Osteocyte (in vitro differentiated cells): ENCODE measurements around the gene ITPKB. TPM values are rescaled to one million over a fixed set of nuclear protein-coding genes. Genes with fewer than 3 reads are reported as not detected.

Experiments used
- DNase-seq: peaks from one replicate; pipeline ENCODE4 v3.0.0; 2021; ENCODE audit warnings: mixed read lengths; ENCODE audit not compliant: unreplicated experiment; ENCODE audit errors: extremely low spot score
- H3K27ac Mint-ChIP-seq: one replicate; pipeline ENCODE4 v1.8.0; 2021; ENCODE audit warnings: mild to moderate bottlenecking, mixed read lengths; ENCODE audit not compliant: unreplicated experiment
- H3K27me3 Mint-ChIP-seq: one replicate; pipeline ENCODE4 v1.8.0; 2021; ENCODE audit warnings: mixed read lengths; ENCODE audit not compliant: unreplicated experiment
- H3K36me3 Mint-ChIP-seq: one replicate; pipeline ENCODE4 v1.8.0; 2021; ENCODE audit warnings: mixed read lengths; ENCODE audit not compliant: unreplicated experiment
- H3K4me1 Mint-ChIP-seq: one replicate; pipeline ENCODE4 v1.8.0; 2021; ENCODE audit warnings: mixed read lengths; ENCODE audit not compliant: unreplicated experiment
- H3K4me3 Mint-ChIP-seq: one replicate; pipeline ENCODE4 v1.8.0; 2021; ENCODE audit warnings: mild to moderate bottlenecking, moderate library complexity, mixed read lengths; ENCODE audit not compliant: unreplicated experiment
- H3K9me3 Mint-ChIP-seq: one replicate; pipeline ENCODE4 v1.8.0; 2021; ENCODE audit warnings: mixed read lengths; ENCODE audit not compliant: unreplicated experiment
- CTCF ChIP-seq: fragments of 200-600 bp; sonication (generic); IDR thresholded peaks from 2 replicates; pipeline ENCODE4 v1.5.0; 2021; ENCODE audit warnings: antibody characterized with exemption, mild to moderate bottlenecking, moderate library complexity
- total RNA-seq: library from RNA; stranded (reverse); gene quantifications from 2 replicates; pipeline ENCODE4 v1.2.1, GENCODE V29; 2021

ITPKB gene
- total RNA-seq, 1 donor from 2014 or later, result 28.3 TPM

- Mint-ChIP-seq H3K27me3 (no peaks in the 10 kb centered on the region), H3K36me3 (peaks cover 6% of the 10 kb centered on the region), H3K4me1 (peaks cover 14% of the 10 kb centered on the region), H3K27ac (no peak overlapping the region), H3K4me3 (no peak overlapping the region), H3K9me3 (no peaks in the 10 kb centered on the region)
- TF ChIP-seq CTCF, result no peak
- DNase-seq, result no peak
These were observed 48.6 kb downstream of the ITPKB start for GRCh38 chr1:226690460-226690982.

- DNase-seq, result no peak
- Mint-ChIP-seq H3K27ac (peak overlapping the region; percentile 15), H3K27me3 (no peaks in the 10 kb centered on the region), H3K9me3 (no peaks in the 10 kb centered on the region), H3K36me3 (peaks cover 8% of the 10 kb centered on the region), H3K4me1 (peaks cover 16% of the 10 kb centered on the region), H3K4me3 (no peak overlapping the region)
- no peak for TF ChIP-seq CTCF
These were observed 50.3 kb downstream of the ITPKB start for GRCh38 chr1:226688808-226689207.

DNA sequence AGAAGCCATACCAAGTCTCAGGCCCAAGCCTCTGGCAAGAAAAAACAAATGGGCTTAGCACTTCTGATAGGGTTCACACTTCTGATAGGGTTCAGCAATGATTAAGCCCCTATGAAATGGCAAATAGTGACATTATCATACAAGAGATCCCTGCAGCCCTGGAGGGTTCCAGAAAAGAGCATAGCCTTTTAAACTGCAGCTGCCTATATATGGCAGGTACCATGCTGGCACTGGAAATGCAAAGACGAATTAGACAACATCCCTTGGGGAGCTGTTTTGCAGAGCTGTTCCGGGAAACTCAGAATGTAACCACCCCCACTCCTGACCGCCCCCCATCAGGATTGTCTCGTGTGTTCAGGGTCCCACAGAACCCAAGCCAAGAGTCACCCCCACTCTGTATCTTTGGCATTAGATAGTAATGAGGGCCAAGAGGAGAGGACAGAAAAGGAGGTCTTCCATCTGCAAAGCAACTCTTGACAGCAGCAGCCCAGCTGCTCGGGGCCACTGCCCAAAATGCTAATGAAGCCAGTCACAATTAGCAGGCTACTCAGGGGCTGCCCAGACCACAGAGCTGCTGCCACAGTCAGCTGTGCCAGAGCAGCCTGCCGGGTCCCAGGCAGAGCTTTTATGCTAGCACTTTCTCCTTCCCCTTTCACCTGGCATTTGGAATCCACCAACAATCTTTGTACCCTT lies 50.9 kb downstream of the ITPKB start:
- H3K27me3 Mint-ChIP-seq, result no peaks in the 10 kb centered on the region
- no peaks in the 10 kb centered on the region for H3K9me3 Mint-ChIP-seq
- no peak for TF ChIP-seq CTCF
- H3K36me3 Mint-ChIP-seq, result peaks cover 8% of the 10 kb centered on the region
- H3K4me1 Mint-ChIP-seq, result peaks cover 18% of the 10 kb centered on the region
- H3K27ac Mint-ChIP-seq, result no peak overlapping the region
- no peak overlapping the region for H3K4me3 Mint-ChIP-seq
- no peak for DNase-seq

DNA sequence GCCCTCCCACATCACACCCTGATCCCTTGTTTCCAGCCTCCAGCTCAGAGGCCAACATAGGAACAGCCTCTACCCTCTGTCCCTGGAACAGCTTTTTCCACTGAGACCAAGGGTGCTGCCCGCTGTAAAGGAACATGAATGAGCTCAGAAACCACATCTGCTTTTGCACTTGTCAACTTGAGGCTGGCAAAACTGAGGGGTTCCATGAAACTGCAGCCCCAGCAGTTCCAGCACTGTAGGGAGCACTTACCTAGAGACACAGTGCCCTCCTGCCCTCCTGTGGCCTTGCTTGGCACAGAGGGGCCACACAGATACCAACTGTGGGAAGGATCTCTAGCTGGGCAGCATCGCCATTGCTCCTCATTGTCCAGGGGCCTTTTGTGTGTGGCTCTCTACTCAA lies 51.7 kb downstream of the ITPKB start:
- no peak overlapping the region for H3K4me3 Mint-ChIP-seq
- no peaks in the 10 kb centered on the region for H3K27me3 Mint-ChIP-seq
- peaks cover 4% of the 10 kb centered on the region for H3K36me3 Mint-ChIP-seq
- H3K27ac Mint-ChIP-seq, result no peak overlapping the region
- TF ChIP-seq CTCF, result no peak
- H3K9me3 Mint-ChIP-seq, result no peaks in the 10 kb centered on the region
- no peak for DNase-seq
- H3K4me1 Mint-ChIP-seq, result peaks cover 18% of the 10 kb centered on the region

- Mint-ChIP-seq H3K36me3 (peaks cover 4% of the 10 kb centered on the region), H3K9me3 (no peaks in the 10 kb centered on the region), H3K27me3 (no peaks in the 10 kb centered on the region), H3K4me3 (no peak overlapping the region), H3K27ac (no peak overlapping the region), H3K4me1 (peaks cover 18% of the 10 kb centered on the region)
- DNase-seq, result no peak
- TF ChIP-seq CTCF, result no peak
These were observed 52.3 kb downstream of the ITPKB start for GRCh38 chr1:226686440-226687425.
